Frontal cortex (tissue), 4 donors: Measurements from ENCODE around the gene BHLHE41. TPM values are rescaled to one million over a fixed set of nuclear protein-coding genes. Genes with fewer than 3 reads are reported as not detected.

Experiments
- DNase-seq, 2 donors: peaks; one replicate each; pipeline ENCODE4 v3.0.0; 2012; ENCODE audit warnings: low spot score in 2 of 2
- FAIRE-seq: peaks from 2 replicates; lab custom pipeline; 2012; peaks lifted over from hg19 to GRCh38; lab: Jason Lieb, UNC
- total RNA-seq: library from RNA; depleted of rRNA; stranded (reverse); fragments of >200 nt; gene quantifications from one replicate; pipeline ENCODE4 v1.2.3, GENCODE V29; 2014
- donor health status: control.
- donor health status: control.
- donor health status: control.

The BHLHE41 gene
- total RNA-seq, 1 donor from 2014 or later: 0.41 TPM

DNA sequence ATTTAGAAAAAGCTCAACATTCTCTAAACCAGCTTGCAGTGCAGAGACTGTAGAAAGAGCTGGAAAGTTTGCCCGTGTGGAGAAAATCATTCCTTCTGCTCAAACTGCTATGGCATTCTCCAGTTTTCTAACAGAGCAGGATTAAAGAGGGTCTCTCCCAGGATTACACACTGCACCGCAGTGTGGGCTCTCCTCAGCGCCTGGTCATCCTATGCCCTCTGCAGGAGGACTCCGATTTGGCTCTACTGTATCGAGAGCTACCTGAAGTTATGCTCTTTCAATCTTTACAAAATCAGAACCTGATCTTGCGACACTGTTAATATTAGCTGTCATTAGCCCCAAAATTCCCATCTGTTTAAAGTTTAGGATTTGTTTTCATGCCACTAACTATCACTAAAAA lies 33.0 kb downstream of the BHLHE41 start:
- FAIRE-seq: no peak
- no peak for DNase-seq

DNA sequence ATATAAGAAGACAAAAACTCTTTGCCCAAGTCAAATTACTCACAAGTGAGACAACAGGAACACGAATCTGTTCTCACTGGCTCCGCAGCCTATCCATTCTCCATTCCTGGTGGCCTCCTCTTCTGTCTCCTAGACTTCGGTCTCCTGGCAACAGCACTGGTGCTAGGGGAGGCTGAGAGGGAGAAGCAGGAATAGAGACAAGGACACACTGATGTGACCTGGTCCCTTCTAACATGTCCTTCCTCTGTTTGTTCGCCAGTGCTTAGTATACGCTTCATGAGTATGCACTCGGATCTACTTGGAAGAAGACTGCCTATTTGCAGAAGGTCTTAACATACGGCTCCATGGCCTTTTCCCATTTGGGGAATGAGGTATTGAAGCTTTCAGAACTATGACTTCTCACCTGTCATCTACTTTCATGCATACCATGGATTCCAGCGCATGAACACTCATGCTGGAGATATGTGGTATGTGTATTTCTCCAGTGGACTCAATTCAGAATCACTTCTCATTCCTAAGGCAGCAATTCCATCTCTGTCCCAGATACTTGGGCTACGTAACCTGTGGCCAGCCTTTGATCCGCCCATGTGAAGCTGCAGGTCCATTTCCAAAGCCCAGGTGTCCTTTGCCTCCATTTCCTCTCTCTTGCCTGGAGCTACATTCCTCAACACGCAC lies 33.9 kb downstream of the BHLHE41 start:
- DNase-seq: no peak
- no peak for FAIRE-seq

DNA sequence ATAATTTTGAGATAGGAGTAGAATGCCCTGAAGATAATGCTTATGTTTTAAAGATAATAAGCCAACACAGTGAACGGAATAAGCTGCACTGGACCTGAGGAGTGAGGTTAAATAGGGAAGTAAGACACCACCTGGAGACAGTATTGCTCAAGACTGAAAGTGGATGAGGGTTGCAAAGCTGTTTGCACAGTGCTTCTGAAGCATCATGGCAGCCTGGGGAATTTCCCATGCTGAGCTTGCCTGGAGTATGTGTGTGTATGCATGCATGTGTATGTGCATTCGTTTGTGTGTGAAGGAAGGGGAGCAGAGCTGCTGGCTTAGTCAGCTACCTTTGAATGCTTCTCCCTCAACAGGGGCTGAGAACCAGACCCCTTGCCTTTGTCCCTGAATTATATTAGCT lies 35.8 kb downstream of the BHLHE41 start:
- DNase-seq (no peak), FAIRE-seq (no peak)

DNA sequence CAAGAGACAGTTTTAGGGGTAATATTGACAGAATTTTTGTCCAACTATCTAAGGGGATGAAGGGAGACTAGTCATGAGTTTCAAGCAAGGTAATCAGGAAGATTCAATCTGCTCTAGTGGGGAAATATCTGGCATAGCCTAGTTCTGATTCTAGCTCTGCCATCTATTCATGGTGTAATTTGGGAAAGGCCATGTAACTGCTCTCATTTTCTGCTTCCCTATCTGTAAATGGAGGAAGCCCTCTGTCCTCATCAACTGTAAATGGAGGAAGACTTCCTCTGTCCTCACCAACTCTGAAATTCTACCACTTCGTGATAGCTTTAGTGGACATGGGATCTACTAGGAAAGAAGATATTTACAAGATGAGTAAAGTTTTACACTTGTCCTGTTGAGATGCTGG lies 37.9 kb downstream of the BHLHE41 start:
- no peak for DNase-seq
- FAIRE-seq: no peak

DNA sequence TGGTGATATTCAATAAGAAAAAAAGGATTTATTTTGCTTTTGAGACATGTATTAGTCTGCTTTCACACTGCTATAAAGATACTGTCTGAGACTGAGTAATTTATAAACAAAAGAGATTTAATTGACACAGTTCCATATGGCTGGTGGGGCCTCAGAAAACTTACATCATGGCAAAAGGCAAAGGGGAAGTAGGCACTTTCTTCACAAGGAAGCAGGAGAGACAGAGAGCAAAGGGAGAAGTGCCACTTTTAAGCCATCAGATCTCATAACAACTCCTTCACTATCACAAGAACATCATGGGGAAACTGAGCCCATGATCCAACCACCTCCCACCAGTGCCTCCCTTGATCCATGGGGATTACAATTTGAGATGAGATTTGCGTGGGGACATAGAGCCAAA lies 43.9 kb downstream of the BHLHE41 start:
- DNase-seq: no peak
- no peak for FAIRE-seq

DNA sequence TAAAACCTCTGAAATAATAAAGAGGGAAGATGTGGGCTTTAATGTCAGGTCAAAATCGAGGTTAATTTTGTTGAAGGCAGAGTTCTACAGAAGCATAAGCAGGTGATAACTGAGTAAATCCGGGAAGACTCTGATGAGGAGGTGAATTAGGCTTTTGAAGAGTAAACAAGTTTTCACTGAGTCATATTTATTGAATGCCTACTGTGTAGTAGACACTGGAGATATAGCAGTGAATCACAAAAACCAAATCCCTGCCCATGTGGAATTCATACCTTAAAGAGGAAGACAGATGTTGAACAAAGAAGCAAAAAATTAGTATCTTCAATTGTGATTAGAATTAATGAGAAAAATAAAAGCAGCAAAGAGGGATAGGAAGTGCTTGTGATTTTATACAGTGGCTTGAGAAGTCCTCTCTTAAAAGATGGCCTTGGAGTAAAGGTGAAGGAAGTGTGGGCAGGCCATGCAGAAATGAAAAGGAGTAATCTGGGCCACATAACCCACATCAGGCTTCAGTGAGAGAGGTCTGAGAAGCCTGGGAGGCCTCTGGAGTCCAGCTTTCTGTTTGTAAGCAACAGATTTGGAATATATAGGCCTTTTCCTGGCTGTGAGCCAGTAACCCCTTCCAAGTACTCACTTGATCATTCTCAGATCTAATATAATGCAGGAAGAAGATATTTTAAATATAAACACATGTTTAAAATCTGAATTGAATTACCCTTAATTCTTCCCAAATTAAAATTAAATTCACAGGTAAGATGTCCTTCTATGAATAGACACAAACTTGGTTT lies 46.7 kb downstream of the BHLHE41 start:
- DNase-seq (no peak), FAIRE-seq (no peak)

Other genes starting within 250 kb of the BHLHE41 start
- 19.2 TPM for gene RASSF8, start 166.4 kb downstream of the BHLHE41 start, total RNA-seq
- 4.1 TPM for gene SSPN, start 70.5 kb upstream of the BHLHE41 start, total RNA-seq